Measurements from ENCODE around the gene AOPEP. TPM values are rescaled to one million over a fixed set of nuclear protein-coding genes. Genes with fewer than 3 reads are reported as not detected.

Gene AOPEP
- total RNA-seq, 6 donors from 2014 or later: 55.4 to 410 (median 111) TPM

DNA sequence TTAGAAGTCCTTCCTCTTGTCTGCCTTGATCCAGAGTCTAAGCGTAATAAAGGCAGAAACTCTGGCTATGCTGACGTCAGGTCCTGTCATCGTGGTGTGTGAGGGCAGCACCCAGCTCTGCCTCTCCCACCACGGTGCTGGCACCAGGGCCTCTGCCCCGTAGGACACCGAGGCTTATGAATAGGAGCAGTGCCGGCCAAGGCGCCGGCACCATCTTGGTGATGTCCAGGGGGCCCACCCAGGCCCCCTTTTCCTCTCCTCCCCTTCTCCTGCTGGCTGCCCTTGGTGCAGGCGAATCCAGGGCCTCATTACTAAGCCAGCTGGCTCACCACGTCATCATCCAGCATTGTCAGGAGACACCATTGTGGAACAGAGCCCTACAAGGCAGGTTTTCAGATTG lies 338.7 kb downstream of the AOPEP start:
- H3K36me3 ChIP-seq: peaks cover 5 to 60% (median 19%) of the 10 kb centered on the region in 4 donors
- no peak for ATAC-seq (ENCODE audit: low FRiP score in 2 of 2)
- 88 to 92% methylated on average over 9 to 11 of the region's 11 CpGs for WGBS, 2 donors
- no peaks in the 10 kb centered on the region for H3K9me3 ChIP-seq
- H3K27ac ChIP-seq: peak overlapping the region; percentile 23 to 53 (median 42)
- no peak for TF ChIP-seq POLR2A (IDR thresholded peaks at IDR 0.05)
- TF ChIP-seq EP300 (IDR thresholded peaks at IDR 0.05): no peak
- no peak for TF ChIP-seq CTCF (IDR thresholded peaks at IDR 0.05)
- TF ChIP-seq POLR2AphosphoS5 (IDR thresholded peaks at IDR 0.05): no peak
- no peaks in the 10 kb centered on the region for H3K27me3 ChIP-seq
- H3K4me1 ChIP-seq: peaks cover 13 to 34% (median 19%) of the 10 kb centered on the region in 4 donors
- DNase-seq: peak in 1 of 2 donors; percentile 54
- no peak overlapping the region for H3K4me3 ChIP-seq

- Histone ChIP-seq H3K4me1 (peaks cover 24 to 50% (median 26%) of the 10 kb centered on the region in 4 donors), H3K27me3 (no peaks in the 10 kb centered on the region), H3K36me3 (peaks cover 5 to 58% (median 20%) of the 10 kb centered on the region in 4 donors), H3K9me3 (no peaks in the 10 kb centered on the region), H3K4me3 (no peak overlapping the region), H3K27ac (peak overlapping the region in 1 of 4 donors; percentile 28)
- TF ChIP-seq POLR2A (IDR thresholded peaks at IDR 0.05): no peak
- TF ChIP-seq EP300 (IDR thresholded peaks at IDR 0.05): no peak
- no peak for TF ChIP-seq CTCF (IDR thresholded peaks at IDR 0.05)
- TF ChIP-seq POLR2AphosphoS5 (IDR thresholded peaks at IDR 0.05): no peak
- DNase-seq (no peak), ATAC-seq (ENCODE audit: low FRiP score in 2 of 2) (no peak)
- WGBS, 2 donors: 97% methylated on average over 6 of the region's 6 CpGs; no CpG with 5 or more reads in 1 of the 2 donors
Observed at GRCh38 chr9:95067057-95067456, 340.6 kb downstream of the AOPEP start.

DNA sequence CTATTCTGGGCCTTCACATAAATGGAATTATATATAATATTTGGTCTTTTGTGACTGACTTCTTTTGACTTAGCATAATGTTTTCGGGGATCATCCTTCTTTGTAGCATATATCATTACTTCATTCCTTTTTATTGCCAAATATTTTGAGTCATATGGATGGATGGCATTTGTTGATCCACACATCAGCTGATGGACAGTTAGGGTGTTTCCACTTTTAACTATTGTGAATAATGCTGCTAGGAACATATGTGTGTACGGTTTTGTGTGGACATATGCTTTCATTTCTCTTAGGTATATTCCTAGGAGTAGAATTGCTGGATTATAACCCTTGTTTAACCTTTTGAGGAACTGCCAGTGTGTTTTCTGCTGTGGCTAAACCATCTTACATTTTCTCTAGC lies 341.4 kb downstream of the AOPEP start:
- Histone ChIP-seq H3K9me3 (no peaks in the 10 kb centered on the region), H3K27ac (no peak overlapping the region), H3K27me3 (no peaks in the 10 kb centered on the region), H3K4me1 (peaks cover 26 to 52% (median 29%) of the 10 kb centered on the region in 4 donors), H3K36me3 (peaks cover under 1 to 49% (median 15%) of the 10 kb centered on the region in 4 donors), H3K4me3 (no peak overlapping the region)
- ATAC-seq (ENCODE audit: low FRiP score in 2 of 2) (no peak), DNase-seq (no peak)
- 49 to 63% methylated on average over 2 of the region's 2 CpGs for WGBS, 2 donors
- TF ChIP-seq EP300 (IDR thresholded peaks at IDR 0.05): no peak
- TF ChIP-seq CTCF (IDR thresholded peaks at IDR 0.05): no peak
- no peak for TF ChIP-seq POLR2A (IDR thresholded peaks at IDR 0.05)
- TF ChIP-seq POLR2AphosphoS5 (IDR thresholded peaks at IDR 0.05): no peak

- WGBS, 2 donors: 71 to 76% methylated on average over 8 of the region's 8 CpGs
- no peaks in the 10 kb centered on the region for H3K9me3 ChIP-seq
- H3K4me1 ChIP-seq: peaks cover 22 to 40% (median 34%) of the 10 kb centered on the region in 4 donors
- peaks cover 0 to 34% (median 1%) of the 10 kb centered on the region in 4 donors for H3K36me3 ChIP-seq
- DNase-seq (no peak), ATAC-seq (ENCODE audit: low FRiP score in 2 of 2) (no peak)
- H3K27me3 ChIP-seq: no peaks in the 10 kb centered on the region
- no peak overlapping the region for H3K4me3 ChIP-seq
- no peak for TF ChIP-seq POLR2AphosphoS5 (IDR thresholded peaks at IDR 0.05)
- TF ChIP-seq CTCF (IDR thresholded peaks at IDR 0.05): no peak
- no peak for TF ChIP-seq EP300 (IDR thresholded peaks at IDR 0.05)
- TF ChIP-seq POLR2A (IDR thresholded peaks at IDR 0.05): no peak
- H3K27ac ChIP-seq: no peak overlapping the region
Observed at GRCh38 chr9:95070549-95071021, 344.1 kb downstream of the AOPEP start.

DNA sequence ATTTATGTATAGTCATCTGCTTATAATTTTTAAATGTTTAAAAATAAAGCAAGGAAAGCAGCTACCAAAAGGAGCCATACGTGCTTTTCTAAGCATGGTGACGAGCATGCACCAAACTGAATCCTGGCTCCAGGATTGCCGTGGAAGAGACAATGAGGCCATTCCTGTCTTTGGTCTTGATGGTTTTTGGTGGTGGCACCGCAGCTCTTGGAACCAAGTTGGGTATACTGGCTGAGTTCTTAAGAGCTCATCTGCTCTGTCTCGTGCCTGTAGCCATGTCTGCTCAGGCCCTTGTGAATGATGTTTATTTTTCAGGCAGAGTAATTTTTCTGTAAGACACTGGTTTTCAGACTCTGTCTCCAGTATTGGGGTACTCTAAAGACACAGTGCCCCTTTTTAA lies 345.0 kb downstream of the AOPEP start:
- no peak for TF ChIP-seq CTCF (IDR thresholded peaks at IDR 0.05)
- TF ChIP-seq EP300 (IDR thresholded peaks at IDR 0.05): no peak
- no peak for TF ChIP-seq POLR2AphosphoS5 (IDR thresholded peaks at IDR 0.05)
- no peak for TF ChIP-seq POLR2A (IDR thresholded peaks at IDR 0.05)
- Histone ChIP-seq H3K36me3 (peaks cover 0 to 28% (median 1%) of the 10 kb centered on the region in 4 donors), H3K27ac (peak overlapping the region in 1 of 4 donors; percentile 10), H3K4me3 (no peak overlapping the region), H3K9me3 (no peaks in the 10 kb centered on the region), H3K27me3 (no peaks in the 10 kb centered on the region), H3K4me1 (peaks cover 25 to 42% (median 31%) of the 10 kb centered on the region in 4 donors)
- no peak for DNase-seq
- 83 to 91% methylated on average over 5 of the region's 5 CpGs for WGBS, 2 donors
- no peak for ATAC-seq (ENCODE audit: low FRiP score in 2 of 2)

Measured in upper lobe of left lung (tissue), 6 donors.